ENCODE data around the gene MRPL23.

MRPL23 gene

GRCh38 chr11:1921574-1922141 lies 25.5 kb upstream of the MRPL23 start:
- ATAC-seq = no peak

DNA sequence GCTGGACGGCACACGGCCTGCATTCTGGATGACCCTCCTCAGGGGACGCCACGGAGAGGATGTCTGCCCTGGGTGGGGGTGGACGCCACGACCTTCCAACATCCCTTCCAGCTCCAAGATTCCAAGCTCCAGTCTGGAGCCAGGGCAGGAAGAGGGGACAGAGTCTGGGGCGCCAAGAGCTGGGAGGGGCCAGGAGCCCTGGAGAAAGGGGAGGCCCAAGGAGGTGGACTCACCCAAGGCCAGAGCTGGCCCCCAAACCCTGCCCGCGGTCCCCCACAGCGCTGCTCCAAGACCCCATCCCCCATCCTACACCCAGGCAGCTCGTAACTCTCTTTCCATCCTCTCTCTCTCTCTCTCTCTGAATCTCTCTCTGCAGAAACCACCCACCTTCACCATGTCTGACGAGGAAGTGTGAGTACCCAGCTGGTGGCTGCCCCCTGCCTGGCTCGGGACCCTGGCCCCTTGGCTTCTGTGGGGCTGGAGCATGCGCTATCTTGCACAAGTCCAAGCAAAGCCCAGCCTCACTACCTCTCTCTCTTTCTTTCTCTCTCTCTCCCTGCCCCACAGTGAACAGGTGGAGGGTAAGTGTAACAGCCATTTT lies 24.6 kb upstream of the MRPL23 start:
- ATAC-seq = no peak

DNA sequence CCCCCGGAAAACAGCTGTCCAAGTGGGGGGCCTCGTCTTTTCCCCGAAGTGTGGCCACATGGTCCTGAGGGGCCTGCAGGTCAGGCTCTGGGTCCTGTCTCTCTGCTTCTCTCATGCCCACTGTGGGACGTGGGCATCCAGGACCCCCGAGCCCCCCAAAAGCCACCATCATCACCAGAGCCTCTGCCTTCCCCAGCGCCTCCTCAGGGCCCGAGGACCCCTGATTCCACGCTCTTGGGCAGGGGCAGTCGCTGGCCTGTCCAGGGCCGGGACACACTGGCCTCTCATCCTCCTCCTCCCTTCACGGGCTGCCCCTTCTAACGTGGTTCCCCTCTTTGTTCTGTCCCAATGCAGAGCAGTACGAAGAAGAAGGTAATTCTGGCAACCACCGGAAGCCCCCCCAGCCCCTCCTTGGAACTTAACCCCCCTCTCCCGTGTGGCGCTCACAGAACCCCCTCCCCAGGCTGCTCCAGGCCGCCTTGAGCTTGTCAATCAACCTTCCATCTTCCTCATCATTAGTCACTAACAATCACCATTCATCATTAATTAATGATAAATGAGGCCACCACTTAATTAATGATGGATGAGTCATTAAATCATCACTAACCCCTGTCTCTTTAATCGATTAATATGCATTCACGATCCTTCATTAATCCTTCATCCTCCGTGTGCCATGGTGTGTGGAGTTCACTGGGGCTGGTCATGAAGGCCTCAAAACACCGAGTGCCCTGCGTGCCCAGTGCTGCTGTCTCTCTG lies 23.8 kb upstream of the MRPL23 start:
- ATAC-seq = no peak

DNA sequence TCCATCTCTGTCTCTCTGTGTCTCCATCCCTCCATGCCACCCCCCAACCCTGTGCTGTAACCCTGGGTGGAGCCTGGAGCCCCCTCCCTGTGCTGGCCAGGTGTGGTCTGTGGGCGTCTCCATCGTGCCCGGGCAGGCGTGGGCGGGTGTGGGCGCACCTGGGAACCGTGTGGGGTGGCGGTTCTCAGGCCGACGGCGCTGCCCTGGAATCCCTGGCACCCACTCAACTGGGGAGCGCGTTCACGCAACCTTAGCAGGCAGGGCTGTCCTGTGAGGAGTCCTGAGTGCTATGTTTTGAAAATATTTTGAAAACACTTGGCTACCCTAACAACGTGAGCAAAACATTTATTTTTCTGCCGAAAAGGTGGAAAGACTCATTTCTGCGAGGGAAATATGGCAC lies 23.0 kb upstream of the MRPL23 start:
- ATAC-seq = no peak

- no peak for ATAC-seq
These were observed 22.3 kb upstream of the MRPL23 start for GRCh38 chr11:1924646-1925372.

DNA sequence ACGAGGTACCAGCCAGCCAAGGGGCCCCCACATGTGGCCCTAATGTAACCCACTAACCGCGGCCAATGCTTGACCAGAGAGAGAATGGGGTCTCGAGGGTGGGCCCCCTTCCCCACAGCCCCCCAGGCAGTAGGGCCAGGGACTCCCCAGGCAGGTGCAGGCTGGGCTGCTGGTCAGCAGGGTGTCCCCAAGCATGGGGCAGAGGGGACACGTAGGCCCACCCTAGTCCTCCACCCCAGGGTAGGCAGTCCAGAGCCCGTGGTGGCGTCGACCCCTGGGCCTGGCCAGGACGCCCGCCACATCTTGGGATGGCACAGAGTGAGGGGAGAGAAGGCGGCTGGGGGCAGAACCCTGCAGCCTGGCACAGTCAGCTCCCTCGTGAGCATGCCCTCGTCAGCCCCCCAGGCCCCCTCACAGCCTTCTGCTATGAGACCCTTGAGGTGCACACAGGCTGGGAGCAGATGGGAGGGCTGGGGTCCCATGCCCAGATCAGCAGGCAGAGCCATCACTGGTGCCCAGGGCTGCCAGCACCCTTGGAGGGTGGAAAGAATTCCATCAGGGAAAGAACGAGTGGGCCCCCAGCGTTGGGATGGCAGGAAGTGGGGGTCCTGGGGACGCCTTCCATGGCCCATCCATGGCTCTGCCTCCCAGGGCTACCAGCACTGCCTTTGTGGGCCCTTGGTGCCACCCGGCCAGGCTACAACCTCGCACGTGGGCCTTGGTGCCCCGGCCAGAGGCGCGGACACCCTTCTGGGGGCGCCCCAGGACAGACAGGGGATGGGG lies 21.6 kb upstream of the MRPL23 start:
- no peak for ATAC-seq

GRCh38 chr11:1926156-1927025 lies 20.7 kb upstream of the MRPL23 start:
- no peak for ATAC-seq

DNA sequence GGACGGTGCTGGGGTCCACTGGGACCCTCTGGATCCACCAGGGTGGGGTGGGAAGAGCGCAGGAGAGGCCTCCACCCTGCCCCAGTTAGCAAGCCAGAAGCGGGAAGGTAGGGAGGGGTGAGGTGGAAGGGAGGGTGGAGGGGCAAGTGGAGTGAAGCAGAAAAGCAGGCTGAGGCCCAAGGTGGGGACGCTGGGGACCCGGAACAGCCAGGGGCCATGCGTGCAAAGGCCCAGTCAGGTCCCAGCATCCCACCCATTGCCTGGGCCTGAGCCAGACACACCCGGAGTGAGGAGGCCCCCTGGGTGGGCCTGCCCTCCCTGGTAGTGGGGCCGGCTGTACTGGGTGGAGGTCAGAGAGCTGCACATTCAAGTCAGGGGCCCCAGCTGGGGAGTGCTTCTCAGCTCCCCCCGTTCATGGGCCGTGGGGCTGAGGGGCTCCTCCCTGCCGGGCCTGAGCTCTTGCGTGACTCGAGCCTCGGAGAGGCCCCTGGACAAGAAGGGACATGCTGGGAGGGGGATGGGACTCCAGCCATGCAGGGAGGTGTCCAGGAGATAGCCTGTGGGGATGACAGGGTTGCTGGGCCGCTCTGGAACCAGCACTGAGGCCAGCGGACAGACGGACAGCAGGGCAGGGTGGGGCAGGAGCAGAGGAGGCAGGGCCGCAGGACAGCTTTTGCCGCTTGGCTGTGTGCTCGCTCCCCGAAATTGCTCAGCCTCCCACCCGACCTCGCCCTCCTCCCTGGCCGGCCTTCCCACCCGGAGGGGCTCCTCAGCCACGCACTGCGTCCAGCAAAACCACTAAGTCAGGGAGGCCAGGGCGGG lies 19.9 kb upstream of the MRPL23 start:
- no peak for ATAC-seq

GRCh38 chr11:1927848-1928469 lies 19.2 kb upstream of the MRPL23 start:
- ATAC-seq = no peak

DNA sequence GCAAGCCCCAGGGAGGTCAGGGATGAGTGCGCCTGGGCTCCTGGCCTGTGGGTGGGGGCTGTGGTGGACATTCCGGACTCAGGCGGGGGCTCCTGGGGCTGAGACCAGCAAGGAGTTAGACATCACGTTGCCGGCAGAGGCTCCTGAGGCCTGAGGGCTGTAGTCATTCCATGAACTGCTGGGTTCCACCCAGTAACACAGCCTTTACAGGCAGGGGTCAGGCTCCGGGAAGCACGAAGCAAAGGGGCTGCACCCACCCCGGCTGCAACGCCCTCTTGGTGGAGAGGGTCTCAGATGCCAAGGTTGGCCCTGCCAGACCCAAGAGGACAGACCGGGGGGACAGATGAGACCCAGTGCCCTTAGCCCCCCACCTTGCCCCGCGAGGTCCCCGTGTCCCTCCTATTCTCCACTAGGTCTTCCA lies 18.7 kb upstream of the MRPL23 start:
- no peak for ATAC-seq

GRCh38 chr11:1928891-1929541 lies 18.1 kb upstream of the MRPL23 start:
- no peak for ATAC-seq

GRCh38 chr11:1929621-1930461 lies 17.3 kb upstream of the MRPL23 start:
- ATAC-seq = no peak

DNA sequence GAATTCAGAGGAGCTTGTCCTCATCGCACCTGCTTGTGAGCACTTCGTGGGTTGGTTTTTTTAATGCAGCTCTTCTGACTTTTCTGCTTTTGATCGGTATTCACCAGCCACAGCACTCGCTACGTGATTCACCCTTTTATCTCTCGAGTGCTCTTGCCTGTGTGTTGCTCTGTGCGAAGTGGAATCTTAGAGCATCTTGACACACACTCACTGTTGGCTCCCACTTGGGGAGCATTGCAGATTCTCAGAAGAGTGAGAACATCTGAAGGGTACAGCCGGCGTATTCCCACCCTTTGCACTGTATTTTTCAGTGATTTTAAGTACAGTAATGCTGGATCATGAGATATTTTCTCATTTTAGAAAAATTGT lies 16.7 kb upstream of the MRPL23 start:
- ATAC-seq = no peak

DNA sequence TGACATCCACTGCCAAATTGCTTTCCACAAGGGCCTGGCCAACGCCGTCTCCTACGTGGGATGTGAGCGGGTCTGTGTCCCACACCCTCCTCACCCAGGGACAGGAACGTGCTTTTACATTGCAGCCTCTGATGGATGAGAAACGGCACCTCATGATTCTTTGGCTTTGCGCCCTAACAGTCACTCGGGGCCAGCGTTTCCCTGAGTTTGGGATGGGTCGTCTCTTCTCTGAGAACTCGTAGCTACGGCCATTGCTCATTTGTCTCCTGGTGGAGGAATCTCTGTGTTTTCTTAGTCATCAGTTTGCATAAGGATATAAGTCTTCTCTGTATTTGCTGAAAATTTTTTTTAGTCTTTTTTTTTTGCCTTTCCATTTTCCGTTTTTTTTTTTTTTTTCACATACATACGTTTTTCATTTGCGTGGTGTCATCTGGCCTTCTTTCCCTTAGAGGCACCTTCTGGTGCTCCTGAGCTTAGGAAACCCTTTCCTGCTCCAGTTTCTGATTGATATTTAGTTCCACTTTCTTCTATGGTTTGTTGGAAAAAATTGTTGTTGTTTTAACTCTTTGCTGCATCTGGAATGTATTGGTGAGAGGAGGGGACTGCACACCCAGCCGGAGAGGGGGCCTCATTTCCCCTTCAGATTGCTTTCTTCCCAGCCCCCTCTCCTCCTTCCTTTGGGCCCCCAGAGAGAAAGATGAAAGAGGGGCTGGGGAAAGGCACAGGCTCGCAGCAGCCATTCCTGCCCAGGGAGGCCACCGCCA lies 15.6 kb upstream of the MRPL23 start:
- ATAC-seq = no peak

DNA sequence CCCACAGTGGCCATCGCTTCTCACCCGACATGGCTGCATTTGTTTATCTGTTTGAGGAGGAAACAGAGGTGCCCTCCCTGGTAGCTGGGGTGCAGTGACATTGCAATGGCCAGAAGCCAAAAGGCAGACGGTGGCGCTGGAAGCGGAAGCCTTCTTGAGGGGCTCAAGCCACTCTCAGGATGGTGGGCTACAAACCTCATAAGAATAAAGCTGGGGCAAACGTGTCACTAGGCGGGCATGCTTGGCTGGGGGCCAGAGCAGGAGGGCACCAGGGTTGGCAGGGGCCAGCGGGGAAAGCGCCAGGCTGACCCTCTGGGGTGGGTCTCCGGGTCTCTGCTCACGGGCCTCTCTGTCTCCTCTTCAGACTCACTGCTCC lies 15.0 kb upstream of the MRPL23 start:
- no peak for ATAC-seq

GRCh38 chr11:1932681-1933080 lies 14.5 kb upstream of the MRPL23 start:
- no peak for ATAC-seq

DNA sequence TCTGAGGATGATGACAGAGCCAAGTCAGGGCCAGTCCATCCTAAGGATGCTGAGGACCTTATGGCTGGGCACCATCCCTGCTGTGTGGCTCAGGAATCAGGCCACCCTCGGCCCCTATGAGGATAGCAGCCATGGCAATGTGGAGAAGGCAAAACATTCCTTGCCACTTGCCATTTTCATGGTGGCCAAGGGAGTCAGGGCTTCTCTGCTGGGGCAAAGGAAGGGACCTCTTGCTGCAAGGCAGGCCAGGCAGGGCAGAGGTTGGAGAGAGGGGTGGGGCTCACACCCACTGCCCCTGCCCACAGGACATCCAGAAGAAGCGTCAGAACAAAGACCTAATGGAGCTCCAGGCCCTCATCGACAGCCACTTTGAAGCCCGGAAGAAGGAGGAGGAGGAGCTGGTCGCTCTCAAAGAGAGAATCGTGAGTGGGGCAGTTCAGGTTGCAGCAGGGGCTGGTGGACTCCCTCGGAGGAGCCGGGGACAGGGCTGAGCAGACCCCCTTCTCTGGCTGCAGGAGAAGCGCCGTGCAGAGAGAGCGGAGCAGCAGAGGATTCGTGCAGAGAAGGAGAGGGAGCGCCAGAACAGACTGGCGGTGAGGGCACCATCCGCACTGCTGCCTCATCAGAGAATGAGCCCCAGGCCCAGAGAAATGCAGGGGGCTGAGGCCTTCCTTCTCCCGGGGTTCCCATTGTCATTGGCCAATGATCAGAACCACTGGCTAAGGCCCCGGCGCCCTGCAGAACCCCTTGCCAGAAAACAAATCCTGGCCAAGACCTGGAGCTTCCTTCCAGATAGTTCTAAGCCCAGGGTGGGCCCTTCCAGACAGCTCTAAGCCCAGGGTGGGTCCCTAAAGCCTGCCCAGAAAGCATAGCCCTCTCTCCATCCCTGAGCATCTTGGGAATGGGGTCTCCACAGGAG lies 13.5 kb upstream of the MRPL23 start:
- ATAC-seq = no peak
